WTC11 (cell line): ENCODE measurements around the gene SLC25A39. TPM values are rescaled to one million over a fixed set of nuclear protein-coding genes. Genes with fewer than 3 reads are reported as not detected.

ENCODE experiments used
- CBFB ChIP-seq: sonication (generic); formaldehyde crosslinking; IDR thresholded peaks from 2 replicates; pipeline ENCODE4 v1.8.1; 2022; ENCODE audit warnings: mild to moderate bottlenecking, low read depth, missing genetic modification reagents
- CREB1 ChIP-seq: sonication (generic); formaldehyde crosslinking; IDR thresholded peaks from 2 replicates; pipeline ENCODE4 v1.8.0; 2023; ENCODE audit warnings: mild to moderate bottlenecking, missing genetic modification reagents
- CREM ChIP-seq: sonication (generic); formaldehyde crosslinking; IDR thresholded peaks from 2 replicates; pipeline ENCODE4 v1.8.1; 2022; ENCODE audit warnings: mild to moderate bottlenecking, missing genetic modification reagents, moderate library complexity
- ELF4 ChIP-seq: sonication (generic); formaldehyde crosslinking; IDR thresholded peaks from 2 replicates; pipeline ENCODE4 v1.8.1; 2022; ENCODE audit warnings: low read depth, mild to moderate bottlenecking, moderate library complexity, missing genetic modification reagents
- GTF2I ChIP-seq: fragments of 250-450 bp; sonication (Bioruptor Pico); conservative IDR thresholded peaks from 2 replicates; pipeline ENCODE4 v1.4.0; 2021; ENCODE audit warnings: mild to moderate bottlenecking
- IRF1 ChIP-seq: sonication (generic); formaldehyde crosslinking; IDR thresholded peaks from 2 replicates; pipeline ENCODE4 v1.8.0; 2023; ENCODE audit warnings: missing genetic modification reagents
- IRF2 ChIP-seq: sonication (generic); formaldehyde crosslinking; IDR thresholded peaks from 2 replicates; pipeline ENCODE4 v1.8.0; 2022; ENCODE audit warnings: low read depth, missing genetic modification reagents, borderline replicate concordance
- JAZF1 ChIP-seq: fragments of 250-450 bp; sonication (Bioruptor Pico); IDR thresholded peaks from 2 replicates; pipeline ENCODE4 v1.9.0; 2021; ENCODE audit warnings: moderate library complexity, mild to moderate bottlenecking, inconsistent platforms
- JUN ChIP-seq: sonication (generic); formaldehyde crosslinking; IDR thresholded peaks from 2 replicates; pipeline ENCODE4 v1.8.0; 2023; ENCODE audit warnings: mild to moderate bottlenecking, missing genetic modification reagents
- KAT7 ChIP-seq: sonication (generic); formaldehyde crosslinking; IDR thresholded peaks from 2 replicates; pipeline ENCODE4 v1.8.1; 2023; ENCODE audit warnings: missing genetic modification reagents, mild to moderate bottlenecking, borderline replicate concordance
- NFE2L1 ChIP-seq: sonication (generic); formaldehyde crosslinking; IDR thresholded peaks from 2 replicates; pipeline ENCODE4 v1.8.1; 2023; ENCODE audit warnings: missing genetic modification reagents
- NFYB ChIP-seq: sonication (generic); formaldehyde crosslinking; conservative IDR thresholded peaks from 2 replicates; pipeline ENCODE4 v1.8.0; 2022; ENCODE audit warnings: low read depth, missing genetic modification reagents
- NR2C2 ChIP-seq: sonication (generic); formaldehyde crosslinking; IDR thresholded peaks from 2 replicates; pipeline ENCODE4 v1.8.0; 2022; ENCODE audit warnings: mild to moderate bottlenecking, missing genetic modification reagents
- OVOL2 ChIP-seq: fragments of 250-450 bp; sonication (Bioruptor Pico); IDR thresholded peaks from 2 replicates; pipeline ENCODE4 v1.9.0; 2021; ENCODE audit warnings: mild to moderate bottlenecking, borderline replicate concordance
- PRRX2 ChIP-seq: fragments of 250-450 bp; sonication (Bioruptor Pico); IDR thresholded peaks from 2 replicates; pipeline ENCODE4 v1.8.0; 2021; ENCODE audit warnings: mild to moderate bottlenecking
- SMAD4 ChIP-seq: sonication (generic); formaldehyde crosslinking; IDR thresholded peaks from 2 replicates; pipeline ENCODE4 v1.8.0; 2022; ENCODE audit warnings: mild to moderate bottlenecking, missing genetic modification reagents
- SOX15 ChIP-seq: fragments of 250-450 bp; sonication (Bioruptor Pico); IDR thresholded peaks from 2 replicates; pipeline ENCODE4 v1.9.0; 2021; ENCODE audit warnings: mild to moderate bottlenecking
- TEAD4 ChIP-seq: sonication (generic); formaldehyde crosslinking; IDR thresholded peaks from 2 replicates; pipeline ENCODE4 v1.8.0; 2022; ENCODE audit warnings: mild to moderate bottlenecking, missing genetic modification reagents
- ZNF219 ChIP-seq: sonication (generic); formaldehyde crosslinking; IDR thresholded peaks from 2 replicates; pipeline ENCODE4 v1.8.0; 2023; ENCODE audit warnings: missing genetic modification reagents, mild to moderate bottlenecking, borderline replicate concordance
- ZNF423 ChIP-seq: fragments of 250-450 bp; sonication (Bioruptor Pico); IDR thresholded peaks from 2 replicates; pipeline ENCODE4 v2.1.2; 2022; ENCODE audit warnings: mild to moderate bottlenecking, moderate library complexity
- ZNF425 ChIP-seq: fragments of 250-450 bp; sonication (Bioruptor Pico); conservative IDR thresholded peaks from 2 replicates; pipeline ENCODE4 v1.9.0; 2021; ENCODE audit warnings: mild to moderate bottlenecking
- ZNF512 ChIP-seq: sonication (generic); formaldehyde crosslinking; IDR thresholded peaks from 2 replicates; pipeline ENCODE4 v1.8.1; 2022; ENCODE audit warnings: missing genetic modification reagents, borderline replicate concordance
- total RNA-seq: library from RNA; stranded (reverse); gene quantifications from 3 replicates; pipeline ENCODE4 v1.2.3, GENCODE V29; 2021
- TF ChIP-seq, protein P1 (sequence below): sonication (generic); formaldehyde crosslinking; IDR thresholded peaks from 2 replicates; pipeline ENCODE4 v1.8.0; 2022; ENCODE audit warnings: missing genetic modification reagents
- TF ChIP-seq, protein P2 (sequence below): fragments of 250-450 bp; sonication (Bioruptor Pico); IDR thresholded peaks from 2 replicates; pipeline ENCODE4 v2.1.2; 2022; ENCODE audit warnings: mild to moderate bottlenecking, moderate library complexity
- TF ChIP-seq, protein P3 (sequence below): fragments of 250-450 bp; sonication (Bioruptor Pico); IDR thresholded peaks from 2 replicates; pipeline ENCODE4 v1.8.0; 2021; ENCODE audit warnings: mild to moderate bottlenecking
- TF ChIP-seq, protein P4 (sequence below): sonication (generic); formaldehyde crosslinking; IDR thresholded peaks from 2 replicates; pipeline ENCODE4 v1.8.0; 2022; ENCODE audit warnings: mild to moderate bottlenecking, missing genetic modification reagents
- TF ChIP-seq, protein P5 (sequence below): sonication (generic); formaldehyde crosslinking; IDR thresholded peaks from 2 replicates; pipeline ENCODE4 v1.8.1; 2023; ENCODE audit warnings: mild to moderate bottlenecking, missing genetic modification reagents, moderate library complexity
- TF ChIP-seq, protein P6 (sequence below): sonication (generic); formaldehyde crosslinking; conservative IDR thresholded peaks from 2 replicates; pipeline ENCODE4 v1.8.1; 2022; ENCODE audit warnings: mild to moderate bottlenecking, missing genetic modification reagents

SLC25A39 gene
- total RNA-seq, 1 experiment from 2014 or later, result 271 TPM

DNA sequence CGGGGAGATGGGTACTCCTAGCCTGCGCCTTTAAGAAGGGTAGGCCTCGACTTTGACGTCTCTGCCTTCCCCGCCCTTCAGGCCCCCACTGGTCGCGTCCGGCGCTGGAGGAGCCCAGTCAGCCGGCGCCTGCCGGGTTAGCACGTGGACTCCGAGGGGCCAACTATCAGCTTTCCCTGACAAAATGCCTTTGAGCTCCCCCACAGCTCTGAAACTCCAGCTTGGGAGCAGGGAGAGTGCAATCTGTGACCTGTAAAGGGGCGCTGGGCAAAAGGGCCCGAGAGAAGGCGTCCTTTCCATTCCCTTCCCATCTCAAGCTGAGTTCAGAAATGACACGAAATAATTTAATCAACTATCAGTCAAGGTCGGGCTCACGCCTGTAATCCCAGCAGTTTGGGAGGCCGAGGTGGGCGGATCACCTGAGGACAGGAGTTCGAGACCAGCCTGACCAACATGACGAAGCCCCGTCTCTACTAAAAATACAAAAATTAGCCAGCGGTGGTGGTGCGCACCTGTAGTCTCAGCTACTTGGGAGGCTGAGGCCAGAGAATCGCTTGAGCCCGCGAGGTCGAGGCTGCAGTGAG, 2.3 kb upstream of the SLC25A39 start (continued):
- TF ChIP-seq ZNF425, result no peak
- no peak for TF ChIP-seq NFYB (CRISPR knock-in tag)
- no peak for TF ChIP-seq ELF4
- TF ChIP-seq ZNF423 (CRISPR knock-in tag), result no peak
- no peak for TF ChIP-seq CBFB (CRISPR knock-in tag)
- no peak for TF ChIP-seq JAZF1 (CRISPR knock-in tag)
- no peak for TF ChIP-seq TEAD4
- TF ChIP-seq, protein P1, sequence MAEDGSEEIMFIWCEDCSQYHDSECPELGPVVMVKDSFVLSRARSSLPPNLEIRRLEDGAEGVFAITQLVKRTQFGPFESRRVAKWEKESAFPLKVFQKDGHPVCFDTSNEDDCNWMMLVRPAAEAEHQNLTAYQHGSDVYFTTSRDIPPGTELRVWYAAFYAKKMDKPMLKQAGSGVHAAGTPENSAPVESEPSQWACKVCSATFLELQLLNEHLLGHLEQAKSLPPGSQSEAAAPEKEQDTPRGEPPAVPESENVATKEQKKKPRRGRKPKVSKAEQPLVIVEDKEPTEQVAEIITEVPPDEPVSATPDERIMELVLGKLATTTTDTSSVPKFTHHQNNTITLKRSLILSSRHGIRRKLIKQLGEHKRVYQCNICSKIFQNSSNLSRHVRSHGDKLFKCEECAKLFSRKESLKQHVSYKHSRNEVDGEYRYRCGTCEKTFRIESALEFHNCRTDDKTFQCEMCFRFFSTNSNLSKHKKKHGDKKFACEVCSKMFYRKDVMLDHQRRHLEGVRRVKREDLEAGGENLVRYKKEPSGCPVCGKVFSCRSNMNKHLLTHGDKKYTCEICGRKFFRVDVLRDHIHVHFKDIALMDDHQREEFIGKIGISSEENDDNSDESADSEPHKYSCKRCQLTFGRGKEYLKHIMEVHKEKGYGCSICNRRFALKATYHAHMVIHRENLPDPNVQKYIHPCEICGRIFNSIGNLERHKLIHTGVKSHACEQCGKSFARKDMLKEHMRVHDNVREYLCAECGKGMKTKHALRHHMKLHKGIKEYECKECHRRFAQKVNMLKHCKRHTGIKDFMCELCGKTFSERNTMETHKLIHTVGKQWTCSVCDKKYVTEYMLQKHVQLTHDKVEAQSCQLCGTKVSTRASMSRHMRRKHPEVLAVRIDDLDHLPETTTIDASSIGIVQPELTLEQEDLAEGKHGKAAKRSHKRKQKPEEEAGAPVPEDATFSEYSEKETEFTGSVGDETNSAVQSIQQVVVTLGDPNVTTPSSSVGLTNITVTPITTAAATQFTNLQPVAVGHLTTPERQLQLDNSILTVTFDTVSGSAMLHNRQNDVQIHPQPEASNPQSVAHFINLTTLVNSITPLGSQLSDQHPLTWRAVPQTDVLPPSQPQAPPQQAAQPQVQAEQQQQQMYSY (CRISPR knock-in tag), result no peak
- no peak for TF ChIP-seq ZNF219 (CRISPR knock-in tag)
- TF ChIP-seq OVOL2 (CRISPR knock-in tag), result no peak
- TF ChIP-seq, protein P2, sequence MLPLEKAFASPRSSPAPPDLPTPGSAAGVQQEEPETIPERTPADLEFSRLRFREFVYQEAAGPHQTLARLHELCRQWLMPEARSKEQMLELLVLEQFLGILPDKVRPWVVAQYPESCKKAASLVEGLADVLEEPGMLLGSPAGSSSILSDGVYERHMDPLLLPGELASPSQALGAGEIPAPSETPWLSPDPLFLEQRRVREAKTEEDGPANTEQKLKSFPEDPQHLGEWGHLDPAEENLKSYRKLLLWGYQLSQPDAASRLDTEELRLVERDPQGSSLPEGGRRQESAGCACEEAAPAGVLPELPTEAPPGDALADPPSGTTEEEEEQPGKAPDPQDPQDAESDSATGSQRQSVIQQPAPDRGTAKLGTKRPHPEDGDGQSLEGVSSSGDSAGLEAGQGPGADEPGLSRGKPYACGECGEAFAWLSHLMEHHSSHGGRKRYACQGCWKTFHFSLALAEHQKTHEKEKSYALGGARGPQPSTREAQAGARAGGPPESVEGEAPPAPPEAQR, result no peak
- no peak for TF ChIP-seq NR2C2
- TF ChIP-seq CREM, result no peak
- TF ChIP-seq, protein P3, sequence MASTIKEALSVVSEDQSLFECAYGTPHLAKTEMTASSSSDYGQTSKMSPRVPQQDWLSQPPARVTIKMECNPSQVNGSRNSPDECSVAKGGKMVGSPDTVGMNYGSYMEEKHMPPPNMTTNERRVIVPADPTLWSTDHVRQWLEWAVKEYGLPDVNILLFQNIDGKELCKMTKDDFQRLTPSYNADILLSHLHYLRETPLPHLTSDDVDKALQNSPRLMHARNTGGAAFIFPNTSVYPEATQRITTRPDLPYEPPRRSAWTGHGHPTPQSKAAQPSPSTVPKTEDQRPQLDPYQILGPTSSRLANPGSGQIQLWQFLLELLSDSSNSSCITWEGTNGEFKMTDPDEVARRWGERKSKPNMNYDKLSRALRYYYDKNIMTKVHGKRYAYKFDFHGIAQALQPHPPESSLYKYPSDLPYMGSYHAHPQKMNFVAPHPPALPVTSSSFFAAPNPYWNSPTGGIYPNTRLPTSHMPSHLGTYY, result no peak
- no peak for TF ChIP-seq IRF1 (CRISPR knock-in tag)
- TF ChIP-seq SOX15, result no peak
- TF ChIP-seq CREB1 (CRISPR knock-in tag), result no peak
- TF ChIP-seq, protein P4, sequence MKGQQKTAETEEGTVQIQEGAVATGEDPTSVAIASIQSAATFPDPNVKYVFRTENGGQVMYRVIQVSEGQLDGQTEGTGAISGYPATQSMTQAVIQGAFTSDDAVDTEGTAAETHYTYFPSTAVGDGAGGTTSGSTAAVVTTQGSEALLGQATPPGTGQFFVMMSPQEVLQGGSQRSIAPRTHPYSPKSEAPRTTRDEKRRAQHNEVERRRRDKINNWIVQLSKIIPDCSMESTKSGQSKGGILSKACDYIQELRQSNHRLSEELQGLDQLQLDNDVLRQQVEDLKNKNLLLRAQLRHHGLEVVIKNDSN (CRISPR knock-in tag), result peak; percentile 87
- TF ChIP-seq, protein P5, sequence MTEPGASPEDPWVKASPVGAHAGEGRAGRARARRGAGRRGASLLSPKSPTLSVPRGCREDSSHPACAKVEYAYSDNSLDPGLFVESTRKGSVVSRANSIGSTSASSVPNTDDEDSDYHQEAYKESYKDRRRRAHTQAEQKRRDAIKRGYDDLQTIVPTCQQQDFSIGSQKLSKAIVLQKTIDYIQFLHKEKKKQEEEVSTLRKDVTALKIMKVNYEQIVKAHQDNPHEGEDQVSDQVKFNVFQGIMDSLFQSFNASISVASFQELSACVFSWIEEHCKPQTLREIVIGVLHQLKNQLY (CRISPR knock-in tag), result no peak
- TF ChIP-seq PRRX2, result no peak
- TF ChIP-seq ZNF512, result no peak
- TF ChIP-seq IRF2 (CRISPR knock-in tag), result no peak
- no peak for TF ChIP-seq NFE2L1 (CRISPR knock-in tag)
- TF ChIP-seq SMAD4 (CRISPR knock-in tag), result no peak
- TF ChIP-seq KAT7, result 0 out of 2 replicates have a peak, but pooled peaks have one; percentile 41
- no peak for TF ChIP-seq JUN
- TF ChIP-seq, protein P6, sequence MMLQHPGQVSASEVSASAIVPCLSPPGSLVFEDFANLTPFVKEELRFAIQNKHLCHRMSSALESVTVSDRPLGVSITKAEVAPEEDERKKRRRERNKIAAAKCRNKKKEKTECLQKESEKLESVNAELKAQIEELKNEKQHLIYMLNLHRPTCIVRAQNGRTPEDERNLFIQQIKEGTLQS (CRISPR knock-in tag), result no peak
- TF ChIP-seq GTF2I (CRISPR knock-in tag), result no peak
